Effector CD8-positive, alpha-beta T cell (primary cell): Measurements from ENCODE around the gene BLOC1S3.

ENCODE experiments used
- DNase-seq: peaks from one replicate; lab custom pipeline; 2025; lab: John Stamatoyannopoulos, UW

BLOC1S3 gene

DNA sequence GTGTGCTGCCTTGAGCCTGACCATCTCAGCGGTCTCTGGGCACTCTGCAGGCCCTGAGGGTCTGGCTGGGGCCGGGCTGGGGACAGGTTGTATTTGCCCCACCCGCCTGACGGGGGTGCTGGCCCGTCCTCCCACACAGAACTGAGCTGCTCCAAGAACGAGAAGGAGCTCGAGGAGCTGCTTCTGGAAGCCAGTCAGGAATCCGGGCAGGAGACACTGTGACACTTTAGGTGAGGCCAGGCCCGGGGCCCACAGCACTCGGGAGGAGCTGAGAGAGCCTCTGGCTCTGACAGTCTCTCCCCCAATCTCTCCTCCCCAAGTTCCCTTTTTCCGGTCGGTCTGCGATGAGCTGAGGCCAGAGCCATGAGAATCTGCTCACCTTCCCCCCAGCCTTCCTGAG is 32.3 kb upstream of the BLOC1S3 start:
- DNase-seq, result no peak

DNA sequence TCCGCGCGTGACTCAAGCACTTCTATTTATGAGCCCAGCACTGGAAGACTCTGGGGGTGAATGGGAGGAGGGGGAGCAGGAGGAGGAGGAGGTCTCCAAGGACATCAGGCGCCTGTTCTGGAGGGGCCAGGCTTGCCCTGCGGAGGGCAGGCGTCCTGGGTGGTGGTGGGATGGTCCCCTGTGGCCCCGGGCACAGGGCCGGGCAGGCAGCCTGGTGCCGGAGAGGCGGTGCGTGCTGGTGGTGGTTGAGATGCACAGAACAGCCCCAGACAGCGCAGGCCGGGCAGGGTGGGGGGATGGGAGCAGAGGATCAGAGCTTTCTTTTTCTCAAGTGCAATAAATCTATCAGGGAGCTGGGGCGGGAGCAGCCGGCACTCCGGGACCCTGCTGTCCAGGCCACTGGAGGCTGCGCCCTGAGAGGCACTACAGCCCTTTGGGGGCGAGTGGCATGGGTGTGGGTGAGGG is 31.8 kb upstream of the BLOC1S3 start:
- no peak for DNase-seq

DNA sequence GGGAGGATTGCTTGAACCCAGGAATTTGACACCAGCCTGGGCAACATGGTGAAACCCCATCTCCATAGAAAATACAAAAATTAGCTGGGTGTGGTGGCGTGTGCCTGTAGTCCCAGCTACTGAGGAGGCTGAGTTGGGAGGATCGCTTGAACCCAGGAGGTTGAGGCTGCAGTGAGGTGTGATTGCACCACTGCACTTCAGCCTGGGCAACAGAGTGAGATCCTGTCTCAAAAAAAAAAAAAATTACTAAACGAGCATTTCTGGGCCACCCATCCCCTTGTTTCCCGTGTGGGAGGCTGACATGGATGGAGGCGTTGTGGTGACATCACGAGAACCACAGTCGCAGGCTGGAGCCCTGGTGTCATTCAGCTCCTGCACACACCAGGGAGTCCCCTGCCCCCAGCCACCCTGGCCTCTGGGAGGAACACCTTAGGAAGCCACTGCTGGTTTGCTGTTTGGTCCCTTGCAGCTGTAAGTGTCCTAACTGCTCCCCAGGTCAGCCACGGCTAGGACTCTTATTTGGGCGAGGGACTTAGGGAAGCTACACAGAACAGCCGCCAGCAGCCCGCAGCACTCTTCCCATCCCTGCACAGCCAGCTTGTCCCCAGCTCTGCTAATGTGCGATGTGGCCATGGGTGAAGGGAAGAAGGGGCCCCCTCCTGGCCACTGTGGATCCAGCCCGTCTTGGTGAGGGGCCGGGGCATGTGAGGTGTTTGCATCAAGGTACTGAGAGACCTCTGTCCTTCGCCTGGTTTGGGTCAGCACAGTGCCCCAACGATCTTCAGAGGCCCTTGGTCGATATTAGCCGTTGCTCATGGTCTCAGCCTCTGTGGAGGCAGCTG is 30.5 kb upstream of the BLOC1S3 start:
- no peak for DNase-seq

DNA sequence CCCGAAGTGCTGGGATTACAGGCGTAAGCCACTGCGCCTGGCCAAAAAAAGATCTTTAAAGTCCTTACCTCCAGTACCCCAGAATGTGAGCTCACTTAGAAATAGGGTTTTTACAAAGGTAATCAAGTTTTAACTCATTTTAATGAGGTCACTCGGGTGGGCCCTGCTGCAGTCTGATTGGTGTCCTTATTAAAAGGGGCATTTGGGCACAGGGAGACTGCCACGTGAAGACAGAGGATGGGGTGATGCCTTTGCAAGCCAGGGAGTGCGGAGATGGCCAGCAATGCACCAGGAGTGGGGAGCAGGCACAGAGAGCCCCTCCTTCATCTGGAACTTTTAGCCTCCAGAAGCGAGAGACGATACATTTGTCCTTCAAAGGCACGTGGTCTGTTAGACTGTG is 29.5 kb upstream of the BLOC1S3 start:
- DNase-seq, result no peak

DNA sequence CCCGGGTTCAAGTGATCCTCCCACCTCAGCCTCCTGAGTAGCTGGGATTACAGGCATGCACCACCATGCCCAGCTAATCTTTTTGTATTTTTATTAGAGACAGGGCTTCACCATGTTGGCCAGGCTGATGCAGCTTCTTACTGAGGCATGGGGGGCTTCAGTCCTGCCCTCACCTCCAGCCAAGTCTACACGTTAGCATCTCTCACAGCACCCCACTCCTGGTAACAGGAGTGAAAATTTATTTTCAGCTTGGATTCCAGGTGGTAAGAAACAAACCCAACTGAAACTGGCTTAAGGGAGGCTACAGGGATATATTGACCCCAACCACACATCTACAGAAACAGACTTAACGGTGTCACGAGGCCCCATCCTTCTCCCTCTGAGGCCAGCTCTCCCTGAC is 28.4 kb upstream of the BLOC1S3 start:
- no peak for DNase-seq

DNA sequence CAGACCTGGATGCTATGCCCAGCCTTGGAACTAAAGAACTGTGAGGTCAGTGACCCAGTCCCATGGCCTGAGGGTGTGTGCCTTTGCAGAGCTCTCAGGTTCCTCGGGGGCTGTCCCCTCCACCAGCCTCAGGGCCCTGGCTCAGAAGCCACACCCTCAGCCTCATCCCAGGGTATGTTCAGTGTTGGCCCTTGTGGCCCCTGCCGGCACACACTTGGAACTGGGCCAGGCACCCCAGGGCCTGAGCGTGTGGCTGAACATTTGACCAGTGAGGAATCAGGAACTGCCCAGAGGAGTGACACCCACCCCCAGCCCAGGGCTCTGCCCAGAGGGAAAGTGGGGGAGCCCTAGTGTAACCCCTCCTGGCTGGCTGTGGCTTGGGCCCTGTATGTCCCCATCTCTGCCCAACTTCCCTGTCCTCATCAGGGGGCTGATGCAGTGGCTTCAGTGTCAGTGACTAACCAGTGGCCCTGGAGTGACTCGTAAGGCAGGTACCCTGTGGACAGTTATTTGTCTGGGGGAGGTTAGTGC is 27.8 kb upstream of the BLOC1S3 start:
- no peak for DNase-seq

DNA sequence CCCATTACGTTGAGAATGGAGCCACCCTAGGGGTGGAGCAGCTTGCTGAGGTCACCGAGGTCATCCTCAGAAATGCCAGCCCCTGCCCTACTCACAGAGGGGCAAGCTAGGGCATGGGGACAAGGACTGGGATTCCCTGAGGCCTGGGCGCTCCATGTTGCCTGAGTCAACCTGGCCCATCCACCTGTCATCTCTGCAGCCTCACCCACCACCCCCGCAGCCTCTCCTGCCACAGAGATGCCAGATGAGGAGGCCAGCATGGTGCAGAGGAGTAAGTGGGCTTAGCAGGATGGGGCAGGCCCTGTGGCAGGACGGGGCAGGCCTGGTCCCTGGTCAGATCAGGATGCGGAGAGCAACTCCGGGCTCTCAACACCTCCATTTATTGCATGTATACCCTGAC is 27.3 kb upstream of the BLOC1S3 start:
- no peak for DNase-seq

DNA sequence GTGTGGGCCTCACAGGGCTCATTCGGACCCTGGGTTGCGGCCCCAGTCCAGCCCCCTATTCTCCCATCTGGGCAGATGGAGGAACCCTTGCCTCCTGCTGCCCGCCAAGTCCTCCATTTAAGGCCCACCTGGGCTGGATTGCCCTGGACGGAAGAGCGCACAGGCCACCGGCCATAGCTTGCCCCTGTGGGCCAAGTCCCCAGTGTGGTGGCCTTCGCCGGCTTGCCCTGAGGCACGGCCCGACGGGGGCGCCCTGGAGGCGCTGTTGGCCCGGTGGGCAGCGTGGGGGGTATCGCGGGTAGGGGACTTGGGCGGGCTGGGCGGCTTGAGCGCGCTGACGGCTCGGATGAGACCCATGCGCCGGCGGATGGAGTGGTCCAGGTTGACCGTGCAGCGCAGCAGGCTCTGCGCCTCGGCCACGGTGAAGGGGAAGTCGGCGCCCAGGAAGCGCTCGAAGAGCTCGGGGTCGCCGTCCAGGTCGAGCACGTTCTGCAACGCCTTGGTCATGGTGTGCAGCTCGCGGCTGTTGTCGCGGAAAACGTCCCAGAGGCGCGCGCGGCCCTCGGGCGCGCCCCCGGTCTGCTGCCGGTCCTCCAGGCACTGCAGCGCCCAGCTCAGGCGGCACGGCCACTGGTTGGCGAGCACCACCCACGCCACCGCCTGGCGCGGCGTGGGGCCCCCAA is 26.6 kb upstream of the BLOC1S3 start:
- no peak for DNase-seq

DNA sequence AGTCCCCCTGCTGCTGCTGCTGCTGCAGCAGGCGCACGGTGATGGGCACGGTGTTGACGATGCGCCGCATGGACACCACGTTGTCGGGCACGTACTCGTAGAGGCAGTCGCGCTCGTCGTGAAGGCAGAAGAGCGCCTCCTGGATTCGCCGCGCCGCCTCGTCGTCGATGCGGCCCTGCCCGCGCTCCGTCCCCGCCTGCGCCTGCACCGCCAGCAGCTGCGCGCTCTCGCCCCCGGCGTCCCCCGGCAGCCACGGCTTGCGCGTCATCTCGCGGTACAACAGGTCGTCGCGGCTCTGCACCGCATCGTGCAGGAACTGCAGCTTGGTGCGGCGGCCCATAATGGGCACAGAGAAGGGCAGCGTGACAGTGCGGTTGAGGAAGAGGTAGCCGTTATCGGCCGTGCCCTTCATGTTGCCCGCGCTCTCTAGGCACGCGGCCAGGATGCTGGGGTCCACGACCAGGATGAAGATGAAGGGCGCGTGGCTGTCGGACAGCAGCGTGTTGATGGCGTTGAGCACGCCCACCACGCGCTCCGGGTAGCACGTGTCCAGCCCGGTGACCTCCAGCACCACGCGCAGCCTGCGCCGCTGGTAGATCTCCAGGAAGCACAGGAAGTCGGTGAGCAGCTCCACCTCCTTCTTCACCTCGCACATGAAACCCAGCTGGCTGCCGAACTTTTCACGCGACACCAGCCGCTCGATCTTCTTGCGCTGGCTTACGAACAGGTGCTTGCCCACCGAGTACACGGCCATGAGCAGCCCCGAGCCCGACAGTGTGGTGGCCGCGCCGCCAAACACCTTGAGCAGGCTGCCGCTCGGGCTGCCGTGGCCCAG is 25.9 kb upstream of the BLOC1S3 start:
- DNase-seq, result peak; percentile 15

DNA sequence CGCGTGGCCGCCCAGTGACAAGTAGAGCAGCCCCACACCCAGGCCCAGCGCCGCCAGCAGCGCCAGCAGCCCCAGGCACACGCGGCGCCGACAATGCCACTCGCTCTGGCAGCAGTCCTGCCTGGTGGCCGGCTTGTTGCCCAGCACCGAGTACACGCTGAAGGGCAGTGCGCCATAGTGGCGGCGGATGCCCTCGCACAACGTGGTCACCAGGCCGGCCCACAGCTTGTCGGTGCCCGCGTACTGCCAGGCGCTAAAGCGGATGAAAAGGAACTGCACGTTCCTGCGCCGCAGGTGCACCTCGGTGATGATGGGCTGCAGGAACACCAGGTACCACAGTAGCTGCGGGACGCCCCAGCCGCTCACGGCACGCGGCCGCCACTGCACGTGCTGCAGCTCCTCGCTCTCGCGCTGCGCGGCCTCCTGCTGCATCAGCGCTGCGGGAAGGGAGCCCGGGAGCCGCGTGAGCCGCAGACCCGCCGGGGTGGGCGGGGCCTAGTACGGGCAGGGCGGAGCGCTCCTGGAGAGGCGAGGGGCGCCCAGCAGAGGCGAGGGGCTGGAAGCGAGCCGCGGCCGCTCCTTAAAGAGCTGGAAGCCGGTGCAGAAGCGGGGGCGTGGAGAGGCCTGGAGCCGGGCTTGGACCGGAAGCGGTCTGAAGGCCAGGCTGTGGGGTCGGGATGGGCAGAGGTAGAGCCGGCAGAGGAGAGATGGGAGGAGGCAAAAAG is 25.1 kb upstream of the BLOC1S3 start:
- peak; percentile 7 for DNase-seq

DNA sequence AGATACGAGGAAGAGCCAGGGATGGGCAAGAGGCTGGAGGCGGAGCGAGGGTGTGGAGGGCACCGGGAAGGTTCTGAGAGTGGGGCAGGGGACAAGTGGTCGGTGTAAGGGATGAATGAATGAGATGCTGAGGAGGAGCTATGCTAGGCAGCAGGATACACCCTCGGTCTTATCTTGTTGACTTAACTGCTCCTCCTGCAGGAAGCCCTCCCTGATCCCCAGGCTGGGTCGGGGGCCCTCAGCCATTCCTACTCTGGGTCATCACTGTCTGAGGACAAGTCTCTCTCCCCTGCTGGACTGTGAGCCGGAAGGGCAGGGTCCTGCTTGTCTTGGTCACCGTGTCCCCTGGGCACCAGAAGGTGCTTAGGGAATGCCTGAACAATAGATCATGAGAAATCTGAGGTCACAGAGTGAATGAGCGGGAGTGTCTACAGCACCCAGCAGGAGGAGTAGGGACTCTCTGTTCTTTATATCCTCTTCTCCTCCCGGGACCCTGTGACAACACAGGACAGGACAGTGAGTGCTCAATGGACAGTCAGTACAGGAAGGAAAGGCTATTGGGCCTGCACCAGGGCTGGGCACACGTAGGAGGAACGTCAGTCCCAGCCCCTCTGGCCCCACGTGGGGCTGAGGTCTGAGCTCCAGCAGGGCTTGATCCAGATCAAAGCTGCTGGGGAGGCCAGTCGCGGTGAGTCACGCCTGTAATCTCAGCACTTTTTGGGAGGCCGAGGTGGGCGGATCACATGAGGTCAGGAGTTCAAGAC is 24.3 kb upstream of the BLOC1S3 start:
- DNase-seq, result no peak

DNA sequence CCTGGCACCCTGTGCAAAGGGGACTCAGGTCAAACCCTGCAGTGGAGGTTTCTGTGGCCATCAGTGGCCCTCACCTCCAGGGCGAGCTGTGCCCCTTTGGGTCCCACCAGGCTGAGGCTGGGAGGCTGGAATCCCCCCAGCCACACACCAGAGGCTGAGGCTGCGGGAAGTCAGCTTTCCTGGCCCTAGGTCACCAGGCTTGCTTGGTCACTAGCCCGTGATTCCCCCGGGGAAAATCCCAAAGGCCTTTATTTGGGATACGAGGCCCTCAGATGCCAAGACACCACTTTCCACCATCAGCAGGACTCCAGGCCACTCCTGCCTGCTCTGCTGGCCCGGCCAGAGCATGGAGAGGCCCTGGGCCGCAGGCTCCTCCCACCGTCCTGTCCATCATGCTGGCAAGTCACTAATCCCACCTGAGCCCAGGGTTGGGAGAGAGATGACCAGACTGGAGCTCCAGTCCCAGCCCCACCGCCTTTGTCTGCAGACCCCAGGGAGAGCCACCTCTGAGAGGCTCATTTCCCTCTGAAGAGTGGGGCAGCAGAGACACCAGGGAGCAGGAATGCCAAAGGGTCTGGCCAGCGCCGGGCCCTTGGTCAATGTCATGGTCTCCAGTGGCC is 22.5 kb upstream of the BLOC1S3 start:
- no peak for DNase-seq

DNA sequence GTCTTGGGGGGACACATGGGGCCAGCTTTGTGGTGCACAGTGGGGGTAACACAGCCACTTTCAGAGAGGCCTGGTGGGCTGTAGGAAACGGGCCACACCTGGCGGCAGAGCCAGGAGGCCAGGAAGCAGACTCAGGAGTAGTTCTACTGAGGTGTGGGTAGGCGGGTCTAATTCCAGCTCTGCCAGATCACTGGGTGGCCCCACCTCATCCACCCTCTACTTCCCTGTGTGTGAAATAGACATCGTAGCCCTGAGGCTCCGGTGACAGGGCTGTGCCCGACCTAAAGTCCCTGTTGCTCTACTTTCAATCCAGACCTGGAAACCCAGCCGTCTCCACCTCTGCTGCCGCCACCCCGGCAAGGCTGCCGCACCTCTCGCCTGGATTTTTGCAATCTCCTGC is 21.8 kb upstream of the BLOC1S3 start:
- DNase-seq, result no peak

DNA sequence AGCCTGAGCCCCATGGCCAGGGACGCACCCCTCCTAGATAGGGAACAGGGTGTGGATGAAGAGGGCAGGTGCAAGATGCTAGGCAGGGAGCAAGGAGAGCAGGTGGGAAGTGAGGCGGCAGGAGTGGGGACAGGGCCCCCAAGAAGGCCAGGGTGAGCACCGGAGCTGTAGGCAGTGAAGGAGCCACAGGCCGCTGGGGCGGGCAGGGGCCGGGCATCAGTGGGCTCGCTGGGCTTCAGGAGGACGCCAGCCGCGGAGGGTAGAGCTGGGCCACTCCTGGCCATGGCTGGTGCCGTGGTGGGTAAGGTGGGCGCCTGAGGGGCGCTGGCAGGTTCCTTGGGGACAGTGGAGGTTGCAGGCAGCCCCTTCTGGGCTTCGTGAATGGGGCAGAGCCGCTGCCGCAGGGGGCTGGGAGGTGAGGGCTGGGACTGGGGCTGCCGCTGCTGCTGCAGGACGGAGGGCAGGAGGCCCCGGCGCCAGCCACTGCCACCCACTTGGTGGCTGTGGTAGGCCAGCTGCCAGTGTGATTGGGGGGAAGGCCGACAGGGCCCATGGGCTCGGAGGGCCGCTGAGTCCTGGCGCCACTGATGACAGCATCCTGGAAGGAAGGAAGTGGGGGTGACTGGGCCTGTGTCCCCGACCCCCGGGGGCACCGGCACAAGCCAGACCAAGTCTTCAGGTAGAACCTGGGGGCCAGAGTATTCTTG is 19.9 kb upstream of the BLOC1S3 start:
- no peak for DNase-seq

DNA sequence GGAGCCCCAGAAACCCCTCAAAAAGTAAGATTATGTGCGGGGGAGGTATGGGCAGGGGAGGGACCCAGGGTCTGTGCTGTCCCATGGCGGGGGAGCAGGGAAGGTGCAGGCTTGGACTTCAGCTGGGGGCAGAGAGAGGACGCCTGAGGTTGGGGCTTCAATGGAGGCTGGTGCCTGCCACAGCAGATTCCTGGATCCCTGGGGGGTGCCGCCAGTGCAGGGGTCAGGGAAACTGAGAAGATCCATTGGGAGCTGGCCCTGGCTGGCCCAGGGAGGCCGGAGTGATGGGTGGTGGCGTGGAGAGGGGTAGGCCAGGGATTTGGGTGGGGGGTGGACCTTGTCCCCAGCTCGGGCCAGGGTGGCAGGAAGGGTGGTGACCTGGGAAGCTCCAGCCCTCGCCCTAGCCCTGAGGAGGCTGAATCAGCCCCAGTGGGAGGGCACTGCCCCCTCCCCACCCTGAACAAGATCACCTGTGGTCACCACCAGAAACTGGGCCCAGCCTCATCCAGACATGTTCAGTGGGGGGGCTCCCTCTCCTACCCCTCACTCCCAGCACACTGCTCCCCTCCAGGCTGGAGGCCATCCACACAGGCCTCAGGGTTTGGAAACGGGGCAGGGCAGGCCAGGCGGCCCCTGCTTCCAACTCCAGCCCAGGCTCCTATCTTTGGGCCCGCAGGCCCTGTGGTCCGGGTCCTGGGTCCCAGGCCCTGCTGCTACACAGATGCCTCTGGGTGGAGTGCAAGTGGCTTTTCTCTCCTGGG is 19.2 kb upstream of the BLOC1S3 start:
- no peak for DNase-seq

DNA sequence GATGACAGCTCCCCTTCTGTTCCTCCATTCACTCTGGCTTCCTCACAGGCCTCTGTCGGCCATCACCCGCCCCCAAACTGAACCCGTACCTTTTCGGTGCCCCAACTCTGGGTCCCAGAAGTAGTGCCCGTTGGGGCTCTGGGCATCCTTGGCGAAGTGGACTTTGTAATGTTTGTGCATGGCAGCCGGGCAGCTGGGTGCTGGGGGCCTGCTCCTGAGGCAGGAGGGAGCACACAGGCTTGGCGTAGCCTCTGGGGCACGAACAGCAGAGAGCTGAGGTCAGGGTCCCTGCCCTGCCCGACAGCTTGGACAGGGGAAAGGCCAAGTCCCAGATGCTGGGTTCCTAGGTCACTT is 18.6 kb upstream of the BLOC1S3 start:
- DNase-seq, result no peak

DNA sequence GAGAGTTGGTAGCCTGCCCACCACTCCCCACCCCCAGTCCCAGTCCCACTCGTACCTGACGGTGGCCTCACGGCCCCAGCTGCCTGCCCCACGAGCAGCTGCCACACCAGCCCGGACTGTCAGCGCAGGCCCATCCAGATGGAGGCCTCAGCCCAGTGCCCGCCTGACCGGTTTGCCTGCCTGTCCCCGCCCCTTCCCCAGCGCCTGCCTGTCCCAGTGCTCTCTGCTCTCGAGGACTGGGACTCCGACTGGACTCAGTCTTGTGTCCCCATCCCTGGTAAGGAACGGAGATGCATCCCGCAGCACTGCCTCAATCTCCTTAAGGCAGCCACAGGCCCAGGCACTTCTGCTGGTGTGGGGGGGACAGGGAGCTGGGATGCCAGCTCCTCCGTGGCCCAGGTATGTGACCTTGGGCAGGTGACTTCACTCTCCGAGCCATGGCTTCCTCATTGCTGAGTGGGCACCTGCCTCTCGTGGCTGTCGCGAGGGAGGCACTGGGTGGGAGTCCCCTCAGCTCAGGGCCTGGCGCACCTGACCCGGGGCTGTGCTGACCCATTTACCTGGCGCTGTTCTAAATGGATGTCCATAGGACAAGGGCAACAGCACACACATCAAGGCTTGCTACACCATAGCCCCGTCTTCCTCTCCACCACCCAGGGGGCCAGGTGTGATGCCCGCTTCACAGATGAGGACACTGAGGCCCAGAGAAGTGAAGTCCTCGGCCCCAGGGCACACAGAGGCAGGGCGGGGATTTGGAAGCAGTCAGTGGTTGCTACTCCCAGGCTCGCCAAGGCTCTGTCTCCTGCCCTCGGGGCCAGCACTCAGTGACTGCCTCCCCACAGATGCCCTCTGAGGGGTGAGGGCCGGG is 17.5 kb upstream of the BLOC1S3 start, which contains the start of gene NKPD1:
TSS of gene NKPD1 (minus strand) at position 113 of the 868 bp plus-strand sequence. CDS start 832 bp downstream, outside the sequence.
- no peak for DNase-seq
